Fibroblast of skin of right quadriceps (primary cell): ENCODE measurements around the gene KRTAP19-3.
"Not testable (repeated sequence)": the region's sequence is repeated elsewhere in the genome, so short reads cannot be mapped to it uniquely, and the experiment has no call there.

ENCODE experiments used
- DNase-seq: peaks from one replicate; pipeline ENCODE4 v3.0.0-alpha.2; 2013

Gene KRTAP19-3

DNA sequence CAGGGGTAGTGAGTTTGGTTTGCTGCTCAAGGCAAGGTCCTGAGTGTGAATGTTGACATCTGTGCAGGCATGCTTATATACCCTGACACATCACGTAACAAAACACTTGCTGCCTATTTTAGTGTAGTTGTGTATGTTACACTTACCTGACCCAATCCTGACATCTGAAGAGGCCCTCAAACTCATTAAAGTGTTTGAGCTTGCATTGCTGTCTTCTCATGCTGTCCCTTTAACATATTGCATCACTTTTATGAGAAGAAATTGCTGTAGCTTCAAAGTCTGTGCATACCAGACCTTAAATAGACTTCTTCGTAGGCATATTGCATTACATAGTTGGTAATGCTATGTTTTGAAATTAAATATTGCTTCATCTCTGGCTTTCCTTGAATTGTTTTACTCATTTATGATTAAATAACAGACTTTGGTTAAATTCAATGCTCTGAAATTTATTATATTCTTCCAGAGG, at the start of gene KRTAP19-3:
TSS of gene KRTAP19-3 (minus strand) at position 51 of the 466 bp plus-strand sequence. CDS start 56 bp downstream, outside the sequence.
- no peak for DNase-seq

DNA sequence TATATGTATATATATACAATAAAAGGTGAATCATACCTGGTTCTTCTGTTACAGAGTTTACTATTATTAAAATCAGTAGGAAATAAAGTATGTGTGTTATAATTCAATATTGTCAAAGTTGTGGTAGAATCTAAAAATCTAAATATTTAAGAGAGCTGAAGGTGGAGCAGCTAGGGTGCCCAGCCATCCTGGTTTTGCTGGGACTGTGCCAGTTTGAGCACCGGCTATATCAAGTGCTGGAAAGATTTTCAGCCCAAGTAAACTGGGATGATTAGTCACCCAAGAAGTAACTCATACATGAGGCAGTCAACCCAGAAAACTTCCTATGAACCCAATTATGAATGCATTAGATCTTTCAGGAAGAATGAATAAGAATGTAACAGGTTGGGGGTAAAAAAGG, 27.1 kb upstream of the KRTAP19-3 start:
- no peak for DNase-seq

DNA sequence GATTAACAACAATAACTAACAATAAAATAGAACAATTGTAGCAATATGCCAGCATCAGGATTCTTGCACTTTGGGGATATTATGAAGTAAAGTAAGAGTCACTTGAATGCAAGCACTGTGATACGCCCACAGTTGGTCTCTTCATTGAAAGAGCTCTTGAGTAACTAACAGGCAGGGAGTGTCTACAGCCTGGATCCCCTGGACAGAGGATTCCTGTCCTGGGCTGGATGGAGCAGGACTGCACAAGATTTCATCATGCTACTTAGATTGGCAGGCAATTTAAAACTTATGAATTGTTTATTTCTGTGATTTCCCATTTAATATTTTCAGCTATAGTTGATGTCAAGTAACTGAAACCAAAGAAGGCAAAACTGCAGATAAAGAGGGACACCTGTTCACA, 23.9 kb upstream of the KRTAP19-3 start:
- DNase-seq: no peak

DNA sequence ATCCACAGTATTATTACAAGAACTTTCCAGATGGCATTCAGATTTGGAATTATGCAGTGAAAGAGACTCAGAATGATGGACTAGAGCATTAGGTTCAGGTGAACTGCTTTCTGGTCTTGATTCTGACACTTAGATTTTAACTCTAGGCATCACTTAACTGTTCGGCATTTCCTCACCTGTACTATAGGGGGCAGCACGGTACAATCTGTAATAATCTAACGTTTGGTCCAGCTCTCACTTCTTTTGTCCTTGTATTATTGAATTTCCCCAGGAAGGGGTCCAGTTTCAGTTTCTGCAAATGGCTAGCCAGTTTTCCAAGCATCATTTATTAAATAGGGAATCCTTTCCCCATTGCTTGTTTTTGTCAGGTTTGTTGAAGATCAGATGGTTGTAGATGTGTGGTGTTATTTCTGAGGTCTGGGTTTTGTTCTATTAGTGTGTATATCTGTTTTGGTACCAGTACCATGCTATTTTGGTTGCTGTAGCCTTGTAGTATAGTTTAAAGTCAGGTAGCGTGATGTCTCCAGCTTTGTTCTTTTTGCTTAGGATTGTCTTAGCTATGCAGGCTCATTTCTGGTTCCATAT, 13.9 kb upstream of the KRTAP19-3 start:
- not testable (repeated sequence) for DNase-seq

DNA sequence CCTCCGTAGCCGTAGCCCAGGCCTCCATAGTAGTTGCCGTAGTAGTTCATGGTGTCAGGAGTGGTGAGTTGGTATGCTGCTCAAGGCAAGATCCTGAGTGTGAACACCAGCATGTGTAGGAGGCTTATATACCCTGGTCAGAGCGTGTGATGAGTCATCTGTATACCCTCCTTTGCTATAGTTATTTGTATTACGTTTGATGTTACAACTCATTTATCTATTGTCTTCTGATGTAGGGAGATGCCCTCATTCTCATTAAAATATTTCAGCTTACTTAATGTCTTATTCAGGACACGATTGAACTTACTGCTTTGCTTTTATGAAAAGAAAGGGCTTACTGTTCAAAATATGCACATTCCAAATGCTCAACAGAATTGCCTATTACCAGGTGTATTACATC, 10.2 kb upstream of the KRTAP19-3 start, which contains the start of gene KRTAP19-5:
TSS of gene KRTAP19-5 (minus strand) at position 101 of the 400 bp plus-strand sequence. CDS start at position 50, 51 bp downstream.
- DNase-seq: no peak

DNA sequence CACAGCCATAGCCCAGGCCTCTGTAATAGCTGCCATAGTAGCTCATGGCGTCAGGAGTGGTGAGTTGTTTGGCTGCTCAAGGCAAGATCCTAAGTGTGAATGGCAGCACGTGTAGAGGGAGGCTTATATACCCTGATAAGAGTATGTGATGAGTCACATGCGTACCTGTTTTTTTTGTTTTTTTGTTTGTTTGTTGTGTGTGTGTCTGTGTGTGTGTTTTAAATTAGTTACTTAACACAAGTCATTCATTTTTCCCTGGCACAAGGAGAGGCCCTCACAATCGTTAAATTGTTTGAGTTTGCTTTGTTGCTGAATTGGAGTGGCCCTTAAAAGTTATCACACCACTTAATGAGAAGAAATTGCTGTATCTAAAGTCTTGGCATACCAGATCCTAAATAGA, 5.3 kb upstream of the KRTAP19-3 start, which contains the start of gene KRTAP19-4:
TSS of gene KRTAP19-4 (minus strand) at position 101 of the 400 bp plus-strand sequence. CDS start at position 46, 55 bp downstream.
- no peak for DNase-seq

DNA sequence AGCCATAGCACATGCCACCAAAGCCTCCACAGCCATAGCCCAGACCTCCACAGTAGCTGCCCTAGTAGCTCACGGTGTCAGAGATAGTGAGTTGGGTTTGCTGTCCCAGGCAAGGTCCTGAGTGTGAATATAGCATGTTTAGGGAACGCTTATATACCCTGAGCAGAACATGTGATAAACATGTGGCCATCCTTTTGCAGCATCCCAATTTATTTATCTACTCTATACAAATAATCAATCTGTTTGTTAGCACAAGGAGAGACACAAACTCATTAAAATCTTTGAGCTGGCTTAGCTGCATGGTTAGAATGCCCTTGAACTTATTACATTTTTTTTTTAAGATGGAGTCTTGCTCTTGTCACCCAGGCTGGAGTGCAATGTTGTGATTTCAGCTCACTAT, 4.5 kb downstream of the KRTAP19-3 start, which contains the start of gene KRTAP19-2:
TSS of gene KRTAP19-2 (minus strand) at position 101 of the 400 bp plus-strand sequence. CDS start at position 13, 88 bp downstream.
- no peak for DNase-seq

DNA sequence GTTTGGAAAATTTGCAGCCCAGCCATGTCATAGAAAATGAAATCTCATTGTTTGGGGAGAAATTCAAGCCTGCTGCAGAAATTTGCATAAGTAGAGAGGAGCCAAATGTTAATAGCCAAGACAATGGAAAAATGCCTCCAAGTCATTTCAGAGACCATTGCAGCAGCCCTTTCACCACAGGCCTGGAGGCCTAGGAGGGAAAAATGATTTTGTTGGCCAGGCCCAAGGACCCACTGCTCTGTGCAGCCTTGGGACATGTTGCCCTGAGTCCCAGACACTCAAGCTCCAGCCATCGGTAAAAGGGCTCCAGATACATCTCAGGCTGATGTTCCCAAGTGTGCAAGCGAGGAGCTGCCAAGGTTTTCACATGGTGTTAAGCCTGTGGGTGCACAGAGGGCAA, 5.6 kb downstream of the KRTAP19-3 start:
- DNase-seq: no peak

DNA sequence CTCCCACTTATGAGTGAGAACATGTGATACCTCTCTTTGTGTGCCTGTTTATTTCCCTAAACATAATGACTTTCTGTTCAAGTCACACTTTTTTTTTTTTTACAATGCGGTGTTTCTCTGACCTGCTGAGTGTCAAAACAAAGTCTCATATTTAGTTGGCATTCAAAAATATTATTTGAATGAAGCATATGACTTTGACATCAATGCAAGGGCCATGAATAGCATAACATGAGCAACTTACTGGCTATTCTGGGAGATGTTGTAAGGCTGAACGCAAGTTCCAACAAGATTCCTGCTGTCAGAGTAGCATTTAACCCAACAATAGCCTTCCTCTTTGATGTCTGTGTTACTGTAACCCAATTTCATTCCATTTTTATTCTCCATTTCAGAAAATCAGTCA, 9.7 kb downstream of the KRTAP19-3 start:
- DNase-seq: no peak

DNA sequence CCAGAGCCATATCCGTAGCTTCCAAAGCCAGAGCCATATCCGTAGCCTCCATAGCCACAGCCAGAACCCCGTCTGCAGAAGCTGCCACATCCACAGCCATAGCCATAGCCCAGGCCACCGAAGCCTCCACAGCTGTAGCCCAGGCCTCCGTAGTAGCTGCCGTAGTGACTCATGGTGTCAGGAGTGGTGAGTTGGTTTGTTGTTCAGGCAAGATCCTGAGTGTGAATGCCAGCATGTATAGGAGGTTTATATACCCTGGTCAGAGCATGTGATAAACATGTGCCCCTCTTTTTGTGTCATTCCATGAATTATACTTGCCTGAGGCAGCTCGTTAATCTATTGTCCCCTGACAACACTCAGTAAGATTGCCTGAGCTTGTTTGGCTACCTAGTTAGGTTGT, 11.7 kb downstream of the KRTAP19-3 start, which contains the start of gene KRTAP19-1:
TSS of gene KRTAP19-1 (minus strand) at position 223 of the 400 bp plus-strand sequence. CDS start at position 173, 50 bp downstream.
- no peak for DNase-seq

DNA sequence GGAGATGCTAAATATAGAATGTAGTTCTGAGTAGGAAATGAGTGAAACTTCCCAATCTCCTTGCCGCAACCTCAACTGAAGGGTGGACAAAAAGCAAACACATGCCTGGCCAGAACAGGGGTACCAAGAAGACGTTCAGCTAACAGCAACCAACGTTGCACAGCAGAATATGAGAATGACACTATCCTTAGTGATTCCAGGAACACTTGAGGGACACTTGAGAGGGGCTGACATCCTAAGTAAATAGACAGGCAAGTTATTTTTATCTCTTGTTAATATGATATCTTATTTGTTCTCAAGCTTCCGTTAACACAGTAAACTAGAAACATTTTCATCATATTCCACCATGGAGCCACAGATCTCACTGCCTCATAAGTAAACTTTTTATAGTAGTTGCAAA, 12.6 kb downstream of the KRTAP19-3 start:
- DNase-seq: no peak

DNA sequence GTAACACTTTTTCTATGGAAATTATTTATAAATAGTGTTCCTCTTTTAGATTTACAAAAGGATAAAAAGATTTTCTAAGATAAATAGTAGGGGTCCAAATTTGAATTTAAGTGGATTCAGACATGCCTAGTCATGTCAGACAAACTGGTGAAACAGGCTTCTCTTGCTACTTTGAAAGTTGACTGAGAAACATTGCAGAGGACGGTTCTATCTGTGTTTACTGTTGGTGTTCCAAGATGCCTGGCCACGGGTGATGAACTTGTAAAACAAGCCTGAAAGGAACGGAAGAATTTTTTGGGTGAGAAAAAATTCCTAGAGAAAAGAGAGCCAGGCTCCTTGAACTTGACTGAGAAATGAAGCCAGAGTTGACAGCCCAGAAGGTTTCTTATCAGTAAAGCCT, 13.8 kb downstream of the KRTAP19-3 start:
- no peak for DNase-seq

DNA sequence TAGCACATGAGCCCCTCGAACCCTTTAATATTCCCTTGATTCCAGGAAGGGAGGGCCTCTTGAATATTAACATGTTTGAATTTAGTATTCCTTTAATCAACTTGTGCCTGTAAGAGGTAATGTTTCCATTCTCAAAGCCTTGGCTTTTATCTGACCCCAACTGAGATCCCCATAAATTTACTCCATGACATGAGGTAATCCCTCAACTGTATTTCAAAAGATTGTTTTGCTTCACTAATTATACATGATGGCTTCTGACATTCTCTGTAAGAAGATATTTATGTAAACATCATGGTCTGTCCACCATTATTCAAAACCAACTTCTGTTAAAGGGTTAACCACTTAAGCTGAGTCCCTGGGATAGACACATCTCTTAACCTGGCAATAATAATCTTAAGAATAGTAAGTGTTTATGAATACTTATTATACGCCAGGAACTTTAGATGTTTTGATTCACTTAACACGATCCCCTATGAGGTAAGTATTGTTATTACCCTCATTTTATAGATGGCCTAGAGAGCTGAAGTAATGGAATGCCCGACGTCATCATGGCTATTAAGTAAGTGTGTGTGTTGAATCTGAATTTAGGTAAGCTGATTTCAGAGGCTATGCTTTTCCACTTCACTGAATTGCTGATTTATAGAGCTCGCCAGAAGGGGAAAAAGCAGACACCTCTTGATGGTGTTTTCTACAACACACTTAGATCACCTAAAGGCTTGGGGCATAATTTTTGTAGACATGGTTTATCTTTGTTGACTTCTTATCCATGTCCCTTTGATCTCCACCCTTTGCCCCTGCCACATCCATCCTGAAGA, 22.7 kb downstream of the KRTAP19-3 start:
- DNase-seq: no peak

DNA sequence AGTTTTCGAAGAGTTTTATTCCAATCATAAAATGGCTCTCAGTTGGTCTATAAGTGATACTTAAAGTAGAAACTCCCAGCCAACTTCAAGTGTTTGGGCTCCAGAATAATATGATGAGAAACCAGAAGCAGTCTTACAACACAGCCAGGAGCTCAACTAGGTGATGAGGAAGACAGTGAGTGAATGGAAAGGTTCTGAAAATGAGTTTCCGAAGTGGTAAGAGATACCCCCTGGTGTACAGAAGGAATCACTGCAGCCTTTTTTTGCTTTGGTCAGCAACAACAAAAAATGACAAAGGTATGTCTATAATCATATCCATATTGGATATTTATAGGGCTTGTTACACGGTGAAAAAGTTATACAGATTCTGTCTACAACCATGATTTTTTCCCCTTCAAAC, 28.1 kb downstream of the KRTAP19-3 start:
- DNase-seq: no peak

DNA sequence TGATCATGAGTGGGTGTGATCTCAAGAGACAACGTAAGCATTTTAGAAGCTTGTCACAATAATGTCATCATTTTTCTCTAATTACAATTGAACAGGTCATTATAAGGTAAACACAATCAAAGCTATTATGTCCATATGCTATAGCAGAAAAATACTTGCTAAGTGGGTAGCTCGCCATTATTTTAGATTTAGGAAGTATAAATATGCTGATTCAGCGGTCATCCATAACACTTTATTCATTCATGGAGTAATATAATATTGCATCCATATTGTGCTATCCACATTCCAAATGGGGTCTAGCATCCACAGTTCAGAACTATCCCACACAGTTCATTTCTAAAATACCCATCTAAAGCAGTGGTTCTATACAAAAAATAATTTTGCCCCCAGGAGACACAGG, 43.3 kb downstream of the KRTAP19-3 start:
- no peak for DNase-seq

DNA sequence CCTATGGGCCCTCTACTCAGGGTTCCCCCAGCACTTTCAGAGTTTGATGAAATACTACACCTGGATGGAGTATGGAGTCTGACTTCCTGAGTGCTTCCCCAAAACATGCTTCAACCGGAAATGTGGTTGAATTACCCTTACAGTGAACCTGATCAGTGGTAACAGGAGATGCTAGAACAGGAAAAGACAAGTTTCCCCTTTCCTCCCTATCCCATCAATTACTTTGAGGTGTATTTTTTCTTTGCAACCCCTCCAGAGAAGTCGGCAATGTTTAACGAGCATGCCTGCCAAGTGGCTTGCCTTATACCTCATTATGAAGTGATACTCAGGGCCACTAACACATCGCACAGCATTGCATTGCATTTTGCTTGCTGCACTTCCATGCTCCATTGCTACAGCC, 44.8 kb downstream of the KRTAP19-3 start:
- no peak for DNase-seq

DNA sequence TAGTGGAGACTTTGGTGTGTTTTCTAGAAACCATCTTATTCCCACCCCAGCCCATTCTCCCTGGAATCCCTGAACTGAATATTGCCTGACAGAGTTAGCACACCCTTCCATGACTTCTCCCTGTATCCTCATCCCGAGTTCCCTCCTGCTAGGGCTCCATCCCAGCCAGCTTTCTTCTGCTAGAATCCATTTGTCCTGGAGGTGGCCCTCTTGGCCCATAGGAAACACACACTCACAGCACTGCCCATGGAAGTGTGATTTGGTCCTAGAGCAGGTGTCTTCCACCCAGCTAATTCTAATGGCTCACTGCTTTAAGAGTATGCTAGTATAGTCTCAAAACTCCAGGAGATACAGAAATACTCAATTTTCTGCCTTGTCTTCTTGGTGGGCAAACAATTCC, 47.6 kb downstream of the KRTAP19-3 start:
- DNase-seq: no peak

DNA sequence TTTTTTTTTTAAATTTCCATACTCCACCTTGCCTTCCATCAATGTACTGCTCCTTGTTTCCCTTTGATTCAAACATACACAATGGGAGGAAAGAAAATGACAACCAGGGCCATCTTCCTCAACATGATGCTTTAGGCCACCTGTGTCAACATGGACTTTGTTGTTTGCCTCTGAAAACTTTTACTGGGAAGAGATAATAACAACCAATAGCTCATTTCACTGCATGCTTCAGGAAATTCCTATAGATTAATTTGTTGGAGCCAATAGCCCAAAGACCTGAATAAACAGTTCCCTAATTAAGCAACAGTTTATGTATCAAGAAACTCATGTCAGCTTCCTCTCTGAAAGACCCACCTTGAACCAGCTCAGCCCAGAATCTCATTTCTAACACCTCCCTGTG, 48.6 kb downstream of the KRTAP19-3 start:
- DNase-seq: no peak
